NCI-H2196 (cell line): Measurements from ENCODE around the gene STAMBPL1.
"Not testable (repeated sequence)": the region's sequence is repeated elsewhere in the genome, so short reads cannot be mapped to it uniquely, and the experiment has no call there.

Experiments used
- DNase-seq: peaks from one replicate; lab custom pipeline; 2025; ENCODE audit not compliant: unreplicated experiment; lab: John Stamatoyannopoulos, UW

STAMBPL1 gene

DNA sequence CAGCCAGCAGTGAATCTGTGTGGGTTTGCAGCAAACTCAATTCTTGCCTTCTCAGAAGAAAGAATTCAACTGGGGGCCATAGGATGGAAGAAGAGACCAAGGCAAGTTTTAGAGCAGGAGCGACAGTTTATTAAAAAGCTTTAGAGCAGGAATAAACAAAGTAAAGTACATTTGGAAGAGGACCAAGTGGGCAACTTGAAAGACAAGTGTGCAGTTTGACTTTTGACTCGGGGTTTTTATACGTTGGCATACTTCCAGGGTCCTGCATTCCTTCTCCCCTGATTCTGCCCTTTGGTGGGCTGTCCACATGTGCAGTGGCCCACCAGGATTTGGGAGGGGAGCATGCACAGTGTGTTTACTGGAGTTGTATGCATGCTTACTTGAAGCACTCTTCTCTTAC is 25.4 kb upstream of the STAMBPL1 start:
- DNase-seq = no peak

- no peak for DNase-seq
Observed at GRCh38 chr10:88857831-88858230, 22.2 kb upstream of the STAMBPL1 start.

DNA sequence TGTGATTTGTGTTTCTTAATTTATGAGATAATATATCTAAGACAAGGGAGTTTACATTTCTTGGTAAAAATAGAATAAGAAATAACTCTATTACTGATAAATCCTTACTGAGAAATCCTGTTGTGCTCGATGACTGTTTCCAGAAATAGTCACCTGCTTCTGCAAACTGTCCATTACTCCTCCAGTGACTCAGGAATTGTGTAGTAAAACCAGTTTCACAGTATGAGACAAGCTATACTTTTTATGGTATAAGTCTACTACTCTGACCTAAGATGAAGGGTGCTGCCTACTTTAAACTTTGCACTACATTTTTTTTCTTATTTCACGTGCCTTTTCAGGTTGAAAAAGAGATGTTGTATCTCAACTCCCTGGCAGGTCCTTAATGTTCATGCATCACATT is 21.6 kb upstream of the STAMBPL1 start:
- DNase-seq = no peak

GRCh38 chr10:88861036-88861435 is 19.0 kb upstream of the STAMBPL1 start:
- DNase-seq = no peak

- DNase-seq = no peak
Observed at GRCh38 chr10:88865281-88865876, 14.7 kb upstream of the STAMBPL1 start.

- DNase-seq = no peak
Observed at GRCh38 chr10:88866454-88866853, 13.6 kb upstream of the STAMBPL1 start.

- DNase-seq = no peak
Observed at GRCh38 chr10:88870089-88870488, 10.0 kb upstream of the STAMBPL1 start.

DNA sequence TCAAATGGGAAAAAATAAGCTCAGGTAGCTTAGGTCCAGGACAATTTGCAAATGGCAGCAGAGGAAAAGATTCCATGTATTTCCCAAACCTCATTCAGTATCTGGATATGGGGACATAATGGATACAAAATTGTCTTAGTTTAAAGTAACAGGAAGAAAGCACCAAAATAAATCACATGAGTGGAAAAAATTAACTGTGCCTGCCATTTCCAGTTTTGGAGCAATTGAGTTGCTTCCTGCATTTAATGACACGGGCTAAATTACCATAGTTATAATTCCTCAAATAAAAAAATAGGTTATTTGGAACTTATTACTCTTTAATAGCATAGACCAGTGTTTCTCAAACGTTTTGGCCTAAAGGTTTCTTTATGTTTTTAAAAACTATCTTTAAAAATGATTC is 6.3 kb upstream of the STAMBPL1 start:
- DNase-seq = no peak

DNA sequence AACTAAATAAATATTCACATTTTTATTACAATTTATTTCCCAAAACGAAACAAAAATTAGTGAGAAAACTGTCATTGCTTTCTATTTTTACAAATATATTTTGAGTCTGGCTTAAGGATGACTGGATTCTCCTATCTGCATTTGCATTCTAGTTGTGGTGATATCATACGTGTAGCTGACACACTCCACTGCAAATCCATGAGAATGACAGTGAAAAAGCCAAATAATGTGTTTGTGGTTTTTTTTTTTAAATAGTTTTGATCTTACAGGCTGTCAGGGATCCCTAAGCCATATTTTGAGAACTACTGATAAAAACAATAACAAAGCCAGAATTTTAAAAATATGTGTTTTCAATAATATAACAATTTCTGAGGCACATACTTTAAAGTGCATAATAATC is 5.8 kb upstream of the STAMBPL1 start:
- no peak for DNase-seq

- DNase-seq = no peak
Observed at GRCh38 chr10:88875081-88875480, 5.0 kb upstream of the STAMBPL1 start.

- DNase-seq = no peak
Observed at GRCh38 chr10:88877298-88877697, 2.7 kb upstream of the STAMBPL1 start.

GRCh38 chr10:88880282-88881076 is 434 bp downstream of the STAMBPL1 start:
- peak; percentile 54 for DNase-seq

DNA sequence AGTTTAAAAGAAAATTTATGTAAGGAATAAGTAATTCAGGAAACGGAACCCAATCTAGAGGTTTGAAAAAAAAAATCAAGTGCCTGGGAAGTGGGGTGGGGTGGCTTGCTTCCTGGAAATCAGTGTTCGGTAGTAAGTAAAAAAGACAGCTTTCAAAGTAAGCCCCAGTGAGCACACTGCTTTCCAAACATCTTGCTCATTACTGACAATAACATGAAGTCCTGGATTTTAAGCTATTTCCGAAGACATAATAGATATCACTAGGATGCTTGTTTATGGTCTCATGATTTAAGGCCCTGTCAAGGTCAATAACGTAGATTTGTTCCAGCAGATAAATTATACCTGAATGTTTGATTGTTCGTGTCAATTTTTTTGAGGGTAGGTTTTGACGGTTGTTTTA is 1.3 kb downstream of the STAMBPL1 start:
- no peak for DNase-seq

DNA sequence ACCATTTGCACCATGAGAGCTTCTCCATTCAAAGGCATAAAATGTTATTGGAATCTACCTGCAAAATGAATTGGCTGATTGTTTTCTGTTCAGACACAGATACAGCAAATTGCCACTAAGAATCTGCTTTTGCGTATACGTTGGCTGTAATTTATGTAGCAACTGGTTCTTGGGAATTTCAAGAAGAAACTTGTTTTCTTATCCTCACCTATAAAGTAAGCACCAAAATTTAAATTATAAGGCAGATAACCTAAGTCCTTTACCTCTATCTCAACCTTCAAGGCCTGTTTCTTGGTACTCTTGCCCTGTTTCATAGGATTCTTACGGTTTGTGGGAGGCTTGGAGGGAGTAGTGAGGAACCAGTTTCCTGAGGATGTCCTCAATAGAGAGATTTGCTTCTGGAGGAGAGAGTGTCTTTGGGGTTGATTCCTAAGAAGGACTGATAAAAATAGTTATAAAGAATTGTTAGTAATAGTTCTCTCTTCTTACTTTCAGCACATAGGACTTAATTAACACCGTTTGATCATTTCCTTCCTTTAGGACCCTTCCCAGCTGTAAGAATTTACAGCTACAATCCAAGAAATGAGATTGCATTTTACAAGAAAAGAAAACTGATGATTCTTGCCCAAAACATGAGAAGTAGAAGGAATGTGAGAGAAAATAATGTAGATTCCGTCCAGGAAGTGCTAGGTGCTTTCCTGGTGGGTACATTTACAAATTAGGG is 2.0 kb downstream of the STAMBPL1 start:
- DNase-seq = no peak

GRCh38 chr10:88882646-88883447 is 2.8 kb downstream of the STAMBPL1 start:
- not testable (repeated sequence) for DNase-seq

DNA sequence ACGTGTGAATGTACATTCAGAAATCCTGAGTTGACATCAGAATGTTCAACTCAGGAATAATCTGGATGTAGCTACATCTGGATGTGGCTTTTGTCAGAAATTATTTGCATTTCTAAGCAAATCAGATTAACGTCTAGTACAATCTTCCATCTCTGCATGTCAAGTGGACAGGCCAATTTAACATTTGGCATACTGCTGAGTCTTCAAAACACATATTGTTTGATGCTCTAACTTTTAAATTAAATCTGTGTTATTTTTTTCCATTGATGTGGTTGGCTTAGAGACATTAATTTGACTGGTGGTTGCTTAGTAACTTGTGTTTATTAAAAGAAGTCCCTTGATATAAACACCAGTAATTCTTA is 3.4 kb downstream of the STAMBPL1 start:
- no peak for DNase-seq

DNA sequence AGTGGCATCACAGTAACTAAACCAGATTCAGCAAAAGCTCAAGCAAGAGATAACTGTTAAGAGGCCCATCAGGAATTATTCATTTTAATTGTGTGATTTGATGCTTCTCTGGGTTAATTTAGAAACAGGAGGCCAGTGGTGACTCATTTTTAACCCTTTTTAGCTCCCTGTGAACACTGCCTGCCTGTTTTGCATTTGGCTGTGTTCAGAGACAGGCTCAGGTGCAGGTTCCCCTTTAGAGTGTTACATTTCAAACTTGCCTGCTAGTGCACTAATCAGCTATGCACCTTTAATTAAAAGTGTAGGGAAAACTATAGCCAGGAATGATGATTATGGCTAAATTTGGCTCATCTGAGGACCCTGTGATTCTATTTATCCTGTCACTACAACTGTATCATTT is 6.5 kb downstream of the STAMBPL1 start:
- no peak for DNase-seq

DNA sequence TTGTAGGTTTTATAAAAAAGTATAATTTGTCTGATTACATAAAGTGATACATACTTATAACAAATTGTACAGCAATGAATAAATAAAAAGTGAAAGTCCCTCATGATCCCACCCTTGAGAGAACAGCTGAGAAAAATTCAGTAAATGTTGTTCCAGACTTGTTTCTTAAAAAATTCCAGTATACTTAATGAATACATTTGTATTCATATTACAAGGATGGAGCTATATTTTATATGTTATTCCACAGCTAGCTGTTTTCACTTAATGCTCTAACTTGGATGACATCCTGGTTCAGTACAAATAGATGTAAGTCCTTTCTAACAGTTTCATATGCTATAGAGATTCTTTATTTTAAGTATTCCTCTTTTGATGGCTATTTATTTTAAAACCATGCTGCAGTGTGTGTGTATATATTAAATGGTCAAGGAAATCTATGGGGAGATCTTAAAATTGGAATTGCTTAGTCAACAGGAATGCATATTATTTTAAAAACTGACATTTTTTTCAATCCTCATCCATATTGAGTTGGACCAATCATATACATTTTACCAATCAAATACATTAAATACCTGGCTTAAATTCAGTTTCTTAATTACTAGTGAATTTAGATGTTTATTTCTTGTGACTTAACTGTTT is 8.9 kb downstream of the STAMBPL1 start:
- DNase-seq = no peak

- DNase-seq = no peak
Observed at GRCh38 chr10:88889559-88890337, 9.7 kb downstream of the STAMBPL1 start.

- no peak for DNase-seq
Observed at GRCh38 chr10:88890681-88891381, 10.8 kb downstream of the STAMBPL1 start.
